Colonic mucosa (tissue), 4 donors: ENCODE data around the gene OXA1L. TPM values are rescaled to one million over a fixed set of nuclear protein-coding genes. Genes with fewer than 3 reads are reported as not detected.

Experiments
- DNase-seq: peaks from one replicate; pipeline ENCODE4 v3.0.0-alpha.2; 2020
- H3K27ac ChIP-seq: fragments of 200-600 bp; one replicate; pipeline ENCODE4 v1.8.0; 2021
- H3K27me3 ChIP-seq: fragments of 200-600 bp; one replicate; pipeline ENCODE4 v1.8.0; 2021
- H3K36me3 ChIP-seq: fragments of 200-600 bp; one replicate; pipeline ENCODE4 v1.8.0; 2021
- H3K4me1 ChIP-seq: fragments of 200-600 bp; one replicate; pipeline ENCODE4 v1.8.0; 2021; ENCODE audit warnings: mild to moderate bottlenecking
- H3K4me3 ChIP-seq: fragments of 200-600 bp; one replicate; pipeline ENCODE4 v1.8.0; 2021
- H3K9ac ChIP-seq, 2 donors: one replicate each; pipeline ENCODE4 v1.7.0; 2013; ENCODE audit warnings: control low read depth in 2 of 2, low read depth in 2 of 2, low read length in 2 of 2
- H3K9me3 ChIP-seq: fragments of 200-600 bp; one replicate; pipeline ENCODE4 v1.8.0; 2021
- CTCF ChIP-seq: fragments of 200-600 bp; IDR thresholded peaks from one replicate; pipeline ENCODE4 v1.8.0; 2022; ENCODE audit warnings: antibody characterized with exemption, mild to moderate bottlenecking
- intact Hi-C: fragments of 100-400 bp; cut with DNase I; formaldehyde crosslinking; loops from one replicate; pipeline ENCODE4 v1.14.1; 2022
- total RNA-seq, 2 donors: library from RNA; stranded (reverse); fragmentation: NEBNext Ultra II Directional in 1 of 2; extraction: Animal tissue kit (Norgen Biotek cat#: 25700) in 1 of 2; gene quantifications; one replicate each; pipeline ENCODE4 v1.2.1, GENCODE V29; 2021
- donor health status: healthy.
- donor health status: DM: no; HTN: no; CAD: no.
- donor health status: DM: no; HTN: no; CAD: no.

Gene OXA1L
- total RNA-seq, 2 donors from 2014 or later: 110 to 115 TPM

GRCh38 chr14:22778084-22778483 is 11.6 kb downstream of the OXA1L start:
- Histone ChIP-seq H3K27ac (no peak overlapping the region), H3K4me1 (no peaks in the 10 kb centered on the region), H3K9ac (no peak overlapping the region), H3K4me3 (no peak overlapping the region), H3K27me3 (no peaks in the 10 kb centered on the region), H3K36me3 (no peaks in the 10 kb centered on the region), H3K9me3 (no peaks in the 10 kb centered on the region)
- intact Hi-C loops: no loop called here
- no peak for DNase-seq
- no peak for TF ChIP-seq CTCF

GRCh38 chr14:22780105-22780679 is 13.7 kb downstream of the OXA1L start:
- no peaks in the 10 kb centered on the region for H3K27me3 ChIP-seq
- H3K27ac ChIP-seq: no peak overlapping the region
- H3K4me3 ChIP-seq: no peak overlapping the region
- intact Hi-C loops: no loop called here
- H3K36me3 ChIP-seq: no peaks in the 10 kb centered on the region
- DNase-seq: no peak
- TF ChIP-seq CTCF: no peak
- H3K9ac ChIP-seq: no peak overlapping the region
- no peaks in the 10 kb centered on the region for H3K9me3 ChIP-seq
- H3K4me1 ChIP-seq: no peaks in the 10 kb centered on the region

GRCh38 chr14:22780941-22781300 is 14.4 kb downstream of the OXA1L start:
- H3K27me3 ChIP-seq: no peaks in the 10 kb centered on the region
- no peaks in the 10 kb centered on the region for H3K36me3 ChIP-seq
- H3K9ac ChIP-seq: no peak overlapping the region
- intact Hi-C loops: no loop called here
- DNase-seq: no peak
- H3K27ac ChIP-seq: no peak overlapping the region
- no peak overlapping the region for H3K4me3 ChIP-seq
- no peak for TF ChIP-seq CTCF
- H3K4me1 ChIP-seq: no peaks in the 10 kb centered on the region
- H3K9me3 ChIP-seq: no peaks in the 10 kb centered on the region

GRCh38 chr14:22781301-22781991 is 15.0 kb downstream of the OXA1L start:
- intact Hi-C loops: no loop called here
- H3K36me3 ChIP-seq: no peaks in the 10 kb centered on the region
- H3K4me3 ChIP-seq: no peak overlapping the region
- no peaks in the 10 kb centered on the region for H3K9me3 ChIP-seq
- no peaks in the 10 kb centered on the region for H3K27me3 ChIP-seq
- no peak for DNase-seq
- H3K4me1 ChIP-seq: no peaks in the 10 kb centered on the region
- no peak overlapping the region for H3K27ac ChIP-seq
- H3K9ac ChIP-seq: no peak overlapping the region
- no peak for TF ChIP-seq CTCF

GRCh38 chr14:22786685-22787084 is 20.2 kb downstream of the OXA1L start:
- Histone ChIP-seq H3K27ac (no peak overlapping the region), H3K27me3 (no peaks in the 10 kb centered on the region), H3K9ac (no peak overlapping the region), H3K36me3 (no peaks in the 10 kb centered on the region), H3K4me1 (no peaks in the 10 kb centered on the region), H3K9me3 (no peaks in the 10 kb centered on the region), H3K4me3 (no peak overlapping the region)
- intact Hi-C loops: no loop called here
- DNase-seq: no peak
- TF ChIP-seq CTCF: no peak
